HL-60/S4 (cell line): Measurements from ENCODE around the gene RHBDD3.

Source experiments
- in situ Hi-C: fragments of 300-500 bp; cut with MboI; formaldehyde crosslinking; loops from 2 replicates; pipeline ENCODE4 v1.14.3; 2022; ENCODE audit warnings: low sequenced_read_pairs

Gene RHBDD3

DNA sequence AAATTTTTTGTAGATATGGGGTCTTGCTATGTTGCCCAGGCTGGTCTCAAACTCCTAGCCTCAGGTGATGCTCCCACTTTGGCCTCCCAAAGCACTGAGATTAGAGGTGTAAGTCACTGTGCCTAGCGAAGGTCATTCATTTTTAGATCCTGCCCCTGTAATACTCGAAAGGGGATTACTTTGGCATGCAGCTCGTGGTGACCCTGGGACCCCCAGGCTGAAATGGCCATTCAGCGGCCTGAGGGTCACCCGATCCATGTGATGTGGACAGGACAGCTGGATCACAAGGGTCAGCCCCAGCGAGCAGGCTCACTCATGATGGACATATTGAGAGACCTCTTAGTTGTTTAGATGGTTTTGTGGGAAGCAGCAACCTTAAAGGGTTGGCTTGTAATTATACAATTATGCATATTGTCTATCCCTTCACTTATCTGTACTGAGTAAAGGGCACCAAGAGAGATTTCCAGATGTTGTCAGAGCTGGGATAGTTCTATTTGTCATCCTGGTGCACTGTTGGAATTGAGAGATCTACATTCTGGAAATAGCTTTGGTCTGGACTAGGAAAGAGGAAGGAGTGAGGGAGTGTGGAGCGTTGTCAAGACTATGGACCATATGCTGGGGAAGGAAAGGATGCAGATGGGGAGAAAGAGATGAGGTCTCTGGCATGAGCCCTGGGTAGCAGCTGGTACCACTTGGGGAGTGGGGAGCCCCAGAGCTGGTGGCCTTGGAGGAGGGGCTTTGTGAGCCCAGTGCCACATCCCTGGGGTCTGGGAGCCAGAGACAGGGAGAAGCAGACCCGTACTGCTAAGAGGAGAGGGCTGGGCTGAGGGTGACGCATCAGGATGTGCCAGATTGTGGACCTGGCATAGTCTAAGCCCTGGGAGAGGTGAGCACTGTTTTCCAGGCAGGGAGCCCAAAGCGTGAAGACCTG lies 15.5 kb downstream of the RHBDD3 start:
- in situ Hi-C loops = loop anchor here (10.0 kb wide), 1 partner anchor 97 kb away; no protein-coding TSS in a partner anchor

GRCh38 chr22:29251265-29251664 lies 16.5 kb downstream of the RHBDD3 start:
- in situ Hi-C loops = loop anchor here (10.0 kb wide), 1 partner anchor 96 kb away; no protein-coding TSS in a partner anchor

DNA sequence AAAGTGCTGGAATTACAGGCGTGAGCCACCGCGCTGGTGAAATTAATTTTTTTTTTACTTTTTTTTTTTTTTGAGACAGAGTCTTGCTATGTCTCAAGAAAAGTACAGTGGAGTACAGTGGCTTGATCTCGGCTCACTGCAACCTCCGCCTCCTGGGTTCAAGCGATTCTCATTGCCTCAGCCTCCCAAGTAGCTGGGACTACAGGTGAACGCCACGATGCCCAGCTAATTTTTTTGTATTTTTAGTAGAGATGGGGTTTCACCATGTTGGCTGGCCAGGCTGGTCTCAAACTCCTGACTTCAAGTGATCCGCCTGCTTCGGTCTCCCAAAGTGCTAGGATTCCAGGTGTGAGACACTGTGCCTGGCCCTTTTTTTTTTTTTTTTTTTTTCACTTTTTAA lies 19.9 kb downstream of the RHBDD3 start:
- in situ Hi-C loops = loop anchor here (10.0 to 25.0 kb wide), 2 partner anchors 393 to 636 kb away; no protein-coding TSS in a partner anchor

GRCh38 chr22:29245626-29246385 lies 22.0 kb downstream of the RHBDD3 start:
- in situ Hi-C loops = loop anchor here (10.0 to 25.0 kb wide), 2 partner anchors 391 to 634 kb away; no protein-coding TSS in a partner anchor

- in situ Hi-C loops = loop anchor here (10.0 to 25.0 kb wide), 2 partner anchors 390 to 633 kb away; no protein-coding TSS in a partner anchor
These were observed 22.8 kb downstream of the RHBDD3 start for GRCh38 chr22:29244785-29245625.

GRCh38 chr22:29243874-29244446 lies 23.8 kb downstream of the RHBDD3 start:
- in situ Hi-C loops = loop anchor here (10.0 to 25.0 kb wide), 2 partner anchors 389 to 632 kb away; no protein-coding TSS in a partner anchor

GRCh38 chr22:29240481-29240880 lies 27.3 kb downstream of the RHBDD3 start:
- in situ Hi-C loops = loop anchor here (10.0 to 25.0 kb wide), 2 partner anchors 386 to 628 kb away; no protein-coding TSS in a partner anchor

DNA sequence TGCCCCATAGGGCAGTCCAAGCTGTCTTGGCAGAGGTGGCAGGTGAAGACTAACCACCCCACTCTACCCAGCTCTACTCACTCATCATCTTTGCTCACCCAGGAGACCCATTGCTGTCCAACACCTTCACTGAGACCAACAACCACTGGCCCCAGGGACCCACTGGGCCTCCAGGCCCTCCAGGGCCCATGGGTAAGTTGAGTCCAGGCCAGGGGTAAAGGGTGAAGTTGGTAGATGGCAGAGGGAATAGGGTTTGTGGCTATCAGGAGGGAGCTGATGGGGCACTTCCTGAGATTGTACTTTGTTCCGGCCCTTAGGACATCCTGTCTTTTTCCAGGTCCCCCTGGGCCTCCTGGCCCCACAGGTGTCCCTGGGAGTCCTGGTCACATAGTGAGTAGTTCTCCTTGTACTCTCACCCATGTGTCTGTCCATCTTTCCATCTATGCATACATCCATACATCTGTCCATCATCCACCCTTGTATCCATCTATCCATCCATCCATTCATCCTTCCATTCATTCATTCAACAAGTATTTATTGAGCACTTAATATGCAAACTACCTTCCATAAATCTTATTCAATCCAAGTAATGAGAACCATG lies 34.4 kb downstream of the RHBDD3 start:
- in situ Hi-C loops = loop anchor here (25.0 kb wide), 1 partner anchor 621 kb away; no protein-coding TSS in a partner anchor

- in situ Hi-C loops = loop anchor here (25.0 kb wide), 1 partner anchor 620 kb away; no protein-coding TSS in a partner anchor
These were observed 35.5 kb downstream of the RHBDD3 start for GRCh38 chr22:29231971-29232959.

DNA sequence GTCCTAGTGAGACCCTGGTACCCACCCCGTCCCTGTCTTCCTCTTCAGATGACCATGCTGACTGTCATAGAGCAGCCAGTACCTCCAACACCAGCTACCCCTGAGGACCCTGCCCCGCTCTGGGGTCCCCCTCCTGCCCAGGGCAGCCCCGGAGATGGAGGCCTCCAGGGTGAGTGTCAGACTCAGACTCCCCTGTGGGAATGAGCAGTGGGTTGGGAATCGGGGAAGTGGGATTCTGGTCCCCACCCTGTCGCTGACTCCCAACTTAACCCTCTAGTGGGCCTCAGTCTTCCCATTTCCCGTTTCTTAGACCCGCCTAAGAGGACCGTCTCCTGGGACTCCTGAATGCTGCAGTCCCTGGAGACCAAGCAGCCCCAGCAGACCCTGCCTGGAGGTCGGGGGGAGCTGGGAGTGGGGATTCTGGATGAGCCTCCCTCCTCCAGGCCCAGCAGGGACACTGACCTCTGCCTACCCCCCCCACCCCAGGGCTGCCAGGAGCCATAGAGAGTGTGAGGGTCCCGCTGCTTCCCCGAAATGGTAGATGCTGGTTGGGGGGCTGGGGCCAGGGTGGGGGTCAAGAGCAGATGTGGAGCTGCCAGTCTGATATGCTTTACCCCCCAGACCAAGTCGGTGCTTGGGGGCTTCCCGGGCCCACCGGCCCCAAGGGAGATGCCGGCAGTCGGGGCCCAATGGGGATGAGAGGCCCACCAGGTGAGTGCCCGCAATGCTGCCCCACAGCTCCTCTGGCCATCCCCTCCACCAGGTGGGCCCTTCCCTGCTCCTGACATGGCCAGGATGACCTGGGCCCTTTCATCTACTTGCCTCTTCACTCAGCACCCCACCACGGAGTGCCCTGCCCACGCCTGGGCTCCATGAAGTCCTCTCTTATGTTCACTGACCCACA lies 36.6 kb downstream of the RHBDD3 start:
- in situ Hi-C loops = loop anchor here (25.0 kb wide), 1 partner anchor 619 kb away; no protein-coding TSS in a partner anchor

GRCh38 chr22:29226351-29226981 lies 41.3 kb downstream of the RHBDD3 start:
- in situ Hi-C loops = loop anchor here (25.0 kb wide), 1 partner anchor 614 kb away; no protein-coding TSS in a partner anchor

DNA sequence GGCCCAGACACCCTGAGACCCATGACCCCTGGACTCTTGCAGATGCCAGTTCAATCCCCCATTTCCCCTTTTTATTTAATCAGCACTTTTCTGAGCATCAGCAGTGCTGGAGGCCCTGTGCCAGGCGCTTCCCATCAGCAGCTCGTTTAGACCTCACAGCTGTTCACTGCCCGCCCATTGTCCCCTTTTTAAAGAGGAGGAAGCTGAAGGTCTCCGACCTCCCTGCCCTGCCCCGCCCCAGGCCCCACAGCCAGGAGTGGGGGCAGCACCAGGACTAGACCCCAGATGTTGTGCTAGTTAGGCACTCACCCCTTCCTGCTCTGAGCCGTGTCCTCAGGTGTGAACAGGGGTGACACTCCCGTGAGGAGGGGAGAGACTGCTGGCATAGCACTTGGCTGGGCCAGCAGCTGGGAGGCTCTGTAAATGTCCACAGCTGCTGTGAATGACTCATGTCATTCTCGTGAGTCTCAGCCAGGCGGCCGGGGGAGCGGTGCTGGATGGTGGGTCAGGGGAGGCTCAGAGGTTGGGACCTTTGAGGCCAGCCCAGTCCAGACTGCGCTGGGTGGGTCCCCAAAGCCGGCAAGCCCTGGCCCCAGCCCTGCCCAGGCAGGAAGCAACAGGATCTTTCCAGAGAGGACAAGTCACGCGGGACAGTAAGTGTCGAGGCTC lies 42.2 kb downstream of the RHBDD3 start:
- in situ Hi-C loops = loop anchor here (25.0 kb wide), 1 partner anchor 613 kb away; no protein-coding TSS in a partner anchor

DNA sequence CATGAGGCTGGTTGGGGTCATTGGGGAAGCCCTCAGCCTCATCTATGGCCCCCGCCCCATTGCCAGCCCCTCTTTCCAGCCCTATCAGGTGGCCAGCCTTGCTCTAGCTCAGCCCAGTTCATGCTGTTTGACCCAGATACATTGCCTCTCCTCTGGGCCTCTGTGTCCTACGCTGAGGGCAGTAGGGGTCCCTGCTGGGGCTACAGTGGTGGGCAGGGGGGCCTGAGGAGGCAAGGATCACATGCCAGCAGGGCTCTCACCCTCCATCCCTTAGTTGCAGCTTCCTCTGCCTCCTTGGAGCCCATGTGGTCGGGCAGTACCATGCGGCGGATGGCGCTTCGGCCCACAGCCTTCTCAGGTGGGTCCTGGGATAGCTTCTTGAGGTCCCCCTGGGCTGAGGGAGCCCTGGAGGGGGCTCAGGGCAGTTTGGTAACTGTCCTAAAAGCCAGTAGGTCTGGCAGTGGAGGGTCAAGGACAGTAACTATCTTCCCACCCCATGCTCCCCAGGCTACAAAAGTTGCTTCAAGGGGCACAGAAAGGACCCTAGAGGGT lies 42.8 kb downstream of the RHBDD3 start:
- in situ Hi-C loops = loop anchor here (25.0 kb wide), 1 partner anchor 613 kb away; no protein-coding TSS in a partner anchor

- in situ Hi-C loops = no loop called here
These were observed 43.5 kb downstream of the RHBDD3 start for GRCh38 chr22:29224121-29224858.
